22Rv1 (cell line): ENCODE measurements around the gene SLC27A5.

Experiments
- CTCF ChIP-seq: fragments of 450-650 bp; IDR thresholded peaks from 2 replicates; pipeline ENCODE4 v1.5.1; 2017; ENCODE audit warnings: mild to moderate bottlenecking
- ZFX ChIP-seq: fragments of 450-650 bp; IDR thresholded peaks from 2 replicates; pipeline ENCODE4 v1.6.1; 2017; ENCODE audit warnings: antibody characterized with exemption, borderline replicate concordance

- TF ChIP-seq CTCF (no peak), ZFX (no peak)
Observed at GRCh38 chr19:58529405-58529804, 17.6 kb upstream of the SLC27A5 start.
